GM21526 (cell line): ENCODE results near the gene DNAJC3.
"Not testable (repeated sequence)": the region's sequence is repeated elsewhere in the genome, so short reads cannot be mapped to it uniquely, and the experiment has no call there.

Experiments
- ATAC-seq: cut with Tn5 transposase; IDR thresholded peaks from one replicate; pipeline ENCODE4 v1.9.1; 2021; ENCODE audit warnings: moderate library complexity; ENCODE audit not compliant: unreplicated experiment, low FRiP score

The DNAJC3 gene

GRCh38 chr13:95771905-95772304 lies 95.0 kb downstream of the DNAJC3 start:
- ATAC-seq = no peak

- ATAC-seq = no peak
These were observed 102.6 kb downstream of the DNAJC3 start for GRCh38 chr13:95779522-95779921.

GRCh38 chr13:95781016-95781415 lies 104.1 kb downstream of the DNAJC3 start:
- no peak for ATAC-seq

GRCh38 chr13:95781940-95782339 lies 105.0 kb downstream of the DNAJC3 start:
- ATAC-seq = not testable (repeated sequence)

- no peak for ATAC-seq
These were observed 106.8 kb downstream of the DNAJC3 start for GRCh38 chr13:95783747-95784146.

- no peak for ATAC-seq
These were observed 107.4 kb downstream of the DNAJC3 start for GRCh38 chr13:95784161-95784899.

GRCh38 chr13:95784900-95785290 lies 108.0 kb downstream of the DNAJC3 start:
- ATAC-seq = no peak

- no peak for ATAC-seq
These were observed 110.6 kb downstream of the DNAJC3 start for GRCh38 chr13:95787356-95788099.

GRCh38 chr13:95788100-95788463 lies 111.1 kb downstream of the DNAJC3 start:
- no peak for ATAC-seq

- not testable (repeated sequence) for ATAC-seq
These were observed 112.4 kb downstream of the DNAJC3 start for GRCh38 chr13:95789315-95789714.

- no peak for ATAC-seq
These were observed 114.3 kb downstream of the DNAJC3 start for GRCh38 chr13:95791084-95791722.

- no peak for ATAC-seq
These were observed 116.1 kb downstream of the DNAJC3 start for GRCh38 chr13:95793018-95793555.

- ATAC-seq = no peak
These were observed 116.8 kb downstream of the DNAJC3 start for GRCh38 chr13:95793781-95794180.

- no peak for ATAC-seq
These were observed 120.1 kb downstream of the DNAJC3 start for GRCh38 chr13:95797016-95797415.

- ATAC-seq = no peak
These were observed 123.5 kb downstream of the DNAJC3 start for GRCh38 chr13:95800436-95800835.

- no peak for ATAC-seq
These were observed 124.9 kb downstream of the DNAJC3 start for GRCh38 chr13:95801825-95802224.

- no peak for ATAC-seq
These were observed 129.0 kb downstream of the DNAJC3 start for GRCh38 chr13:95805921-95806320.

- ATAC-seq = no peak
These were observed 132.5 kb downstream of the DNAJC3 start for GRCh38 chr13:95809429-95809828.

- no peak for ATAC-seq
These were observed 136.2 kb downstream of the DNAJC3 start for GRCh38 chr13:95813139-95813538.

- ATAC-seq = no peak
These were observed 137.6 kb downstream of the DNAJC3 start for GRCh38 chr13:95814495-95814894.

- ATAC-seq = no peak
These were observed 145.4 kb downstream of the DNAJC3 start for GRCh38 chr13:95822303-95822702.
